HG03103 (cell line): ENCODE data around the gene MAP3K6.

Experiments used
- ATAC-seq: cut with Tn5 transposase; IDR thresholded peaks from one replicate; pipeline ENCODE4 v1.9.1; 2021; ENCODE audit warnings: low read depth; ENCODE audit not compliant: unreplicated experiment

MAP3K6 gene

DNA sequence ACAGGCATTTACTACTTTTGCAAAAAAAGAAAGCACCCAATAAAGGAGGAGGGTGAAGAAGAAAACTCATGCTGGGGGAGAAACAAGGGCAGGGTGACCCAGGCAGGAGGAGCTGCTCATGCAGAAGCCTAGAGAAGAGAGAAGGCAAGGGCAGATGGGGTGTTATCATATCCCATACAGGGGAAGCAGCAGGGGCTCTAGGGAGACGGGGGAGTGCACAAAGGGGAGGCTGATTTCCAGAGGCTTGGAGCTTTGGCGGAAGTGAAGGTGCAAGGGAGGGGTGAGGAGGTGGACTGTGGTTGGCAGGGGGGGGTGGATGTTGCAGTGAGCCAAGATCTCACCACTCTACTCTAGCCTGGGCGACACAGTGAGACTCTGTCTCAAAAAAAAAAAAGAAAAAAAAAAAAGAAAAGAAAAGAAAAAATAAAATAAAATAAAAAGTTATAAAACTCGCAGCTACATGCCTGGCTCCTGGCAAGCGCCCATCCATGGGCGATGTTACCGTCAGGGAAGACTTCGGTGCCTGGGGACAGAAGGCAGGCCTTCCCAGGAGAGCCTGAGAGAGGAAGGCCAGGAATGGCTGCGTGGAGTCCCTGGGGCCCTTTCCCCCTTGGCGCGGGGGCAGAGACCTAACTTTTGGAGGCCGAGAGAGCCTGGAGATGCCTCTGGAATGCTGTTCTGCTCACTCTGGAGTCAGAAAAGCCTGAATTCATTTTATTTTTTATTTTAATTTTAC lies 11.2 kb upstream of the MAP3K6 start:
- no peak for ATAC-seq

GRCh38 chr1:27374362-27375086 lies 7.8 kb upstream of the MAP3K6 start, which contains the start of gene FCN3:
FCN3 (minus strand) TSS chr1:27374824; CDS start chr1:27374818, 6 bp downstream.
- no peak for ATAC-seq

GRCh38 chr1:27372808-27373690 lies 6.3 kb upstream of the MAP3K6 start:
- no peak for ATAC-seq

DNA sequence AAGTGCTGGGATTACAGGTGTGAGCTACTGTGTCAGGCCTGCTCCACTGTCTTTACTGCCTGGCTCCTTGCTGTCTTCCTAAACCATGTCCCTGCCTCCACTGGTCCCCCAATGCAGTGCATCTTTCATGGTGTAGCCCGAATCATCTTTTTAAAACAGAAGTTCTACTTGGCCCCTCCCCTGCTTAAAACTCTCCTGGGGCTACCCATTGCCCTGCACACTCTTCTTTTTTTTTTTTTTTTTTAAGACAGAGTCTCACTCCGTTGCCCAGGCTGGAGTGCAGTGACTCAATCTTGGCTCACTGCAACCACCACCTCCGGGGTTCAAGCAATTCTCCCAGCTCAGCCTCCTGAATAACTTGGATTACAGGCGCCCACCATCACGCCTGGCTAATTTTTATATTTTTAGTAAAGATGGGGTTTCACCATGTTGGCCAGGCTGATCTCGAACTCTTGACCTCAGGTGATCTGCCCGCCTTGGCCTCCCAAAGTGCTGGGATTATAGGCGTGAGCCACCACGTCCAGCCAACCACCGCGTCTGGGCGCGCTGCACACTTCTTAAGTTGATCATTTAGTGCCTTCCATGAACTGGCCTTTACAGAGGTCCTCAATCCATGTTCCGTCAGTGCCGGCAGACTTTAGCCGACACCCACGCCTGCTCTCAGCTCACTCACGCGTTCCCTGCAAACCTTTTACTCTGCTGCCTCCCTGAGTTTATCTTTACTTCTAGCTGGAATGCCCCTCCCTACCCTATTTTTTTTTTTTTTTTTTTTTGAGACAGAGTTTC lies 5.5 kb upstream of the MAP3K6 start:
- no peak for ATAC-seq

DNA sequence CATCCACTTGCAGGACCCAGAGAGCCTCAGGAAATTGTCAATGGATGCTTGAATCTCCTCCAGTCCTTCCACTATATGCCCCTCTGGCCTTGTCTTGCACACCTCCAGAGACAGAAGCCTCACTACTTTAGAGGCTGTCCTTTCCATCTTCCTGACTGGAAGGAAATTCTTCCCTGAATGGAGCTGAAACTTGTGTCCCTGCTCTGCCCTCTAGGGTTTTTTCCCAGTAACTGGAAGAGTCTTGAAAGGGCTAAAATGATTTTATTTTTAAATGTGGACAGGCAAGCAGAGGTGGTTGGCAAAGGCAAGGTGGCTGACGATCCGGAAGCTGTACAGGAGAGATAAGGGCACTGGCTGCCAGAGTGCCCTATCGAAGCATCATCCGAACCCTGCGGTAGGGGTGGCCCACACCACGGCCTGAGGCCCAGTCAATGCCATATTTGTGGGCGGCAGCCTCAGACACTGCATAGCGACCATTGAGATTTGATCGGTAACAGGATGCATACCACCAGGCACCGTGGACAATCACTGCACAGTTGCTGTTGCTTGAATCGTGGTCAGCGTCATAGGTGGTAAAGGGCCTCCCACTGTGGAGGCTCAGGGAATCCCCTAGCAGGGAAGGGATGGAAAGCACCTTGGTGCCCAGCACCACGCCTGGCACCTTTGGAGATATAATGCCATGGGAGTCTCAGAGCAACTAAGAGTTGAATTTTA lies 2.3 kb upstream of the MAP3K6 start:
- no peak for ATAC-seq

- ATAC-seq = no peak
Observed at GRCh38 chr1:27367160-27367650, 444 bp upstream of the MAP3K6 start.

DNA sequence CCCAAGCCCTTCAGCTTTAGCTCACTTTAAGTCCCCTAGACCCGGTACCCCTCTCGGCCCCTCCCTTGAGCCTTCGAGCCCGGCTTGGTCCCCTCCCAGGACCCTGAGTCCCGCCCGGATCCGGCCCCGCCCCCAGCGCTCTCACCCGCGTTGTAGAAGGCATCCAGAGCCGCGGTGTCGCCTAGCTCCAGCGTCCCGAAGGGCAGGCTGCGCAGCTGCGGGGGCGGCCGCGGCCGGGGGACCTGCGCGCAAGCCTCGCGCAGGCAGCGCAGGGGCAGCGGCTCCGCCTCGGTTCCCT lies 699 bp downstream of the MAP3K6 start:
- no peak for ATAC-seq

DNA sequence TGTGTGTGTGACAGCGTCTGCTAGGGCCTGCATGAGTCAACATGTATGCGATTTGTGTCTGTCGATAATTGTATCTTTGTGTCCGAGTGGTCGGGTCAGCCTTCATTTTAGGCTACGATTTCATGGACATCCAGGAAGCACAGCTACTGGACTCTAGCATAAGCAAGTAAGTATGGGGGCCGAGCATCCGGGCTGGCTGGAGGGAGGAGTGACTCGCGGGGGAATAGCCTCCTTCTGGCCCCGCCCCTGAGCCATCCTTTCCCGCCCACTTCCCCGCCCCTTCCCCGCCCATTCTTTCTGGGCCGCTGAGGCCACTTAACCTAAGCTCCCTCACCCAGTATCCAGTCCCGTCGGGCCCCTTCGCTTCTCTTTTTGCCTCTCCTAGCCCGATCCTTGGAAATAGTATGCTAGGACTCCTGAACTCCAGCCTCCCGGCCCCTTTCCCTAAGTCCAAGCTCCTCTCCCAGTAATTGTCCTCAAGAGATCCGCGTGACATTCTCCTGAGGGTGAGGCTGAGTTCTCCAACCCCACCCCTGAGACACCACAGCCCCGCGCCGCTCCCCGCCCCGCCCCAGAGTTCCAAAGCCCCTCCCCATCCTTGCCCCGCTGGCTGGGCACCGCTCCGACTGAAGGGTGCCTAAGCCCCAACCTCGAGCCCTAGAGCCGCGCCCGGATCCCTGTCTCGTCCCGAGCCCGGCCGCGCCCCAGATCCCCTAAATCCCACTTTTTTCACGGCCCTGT lies 1.2 kb downstream of the MAP3K6 start:
- no peak for ATAC-seq

DNA sequence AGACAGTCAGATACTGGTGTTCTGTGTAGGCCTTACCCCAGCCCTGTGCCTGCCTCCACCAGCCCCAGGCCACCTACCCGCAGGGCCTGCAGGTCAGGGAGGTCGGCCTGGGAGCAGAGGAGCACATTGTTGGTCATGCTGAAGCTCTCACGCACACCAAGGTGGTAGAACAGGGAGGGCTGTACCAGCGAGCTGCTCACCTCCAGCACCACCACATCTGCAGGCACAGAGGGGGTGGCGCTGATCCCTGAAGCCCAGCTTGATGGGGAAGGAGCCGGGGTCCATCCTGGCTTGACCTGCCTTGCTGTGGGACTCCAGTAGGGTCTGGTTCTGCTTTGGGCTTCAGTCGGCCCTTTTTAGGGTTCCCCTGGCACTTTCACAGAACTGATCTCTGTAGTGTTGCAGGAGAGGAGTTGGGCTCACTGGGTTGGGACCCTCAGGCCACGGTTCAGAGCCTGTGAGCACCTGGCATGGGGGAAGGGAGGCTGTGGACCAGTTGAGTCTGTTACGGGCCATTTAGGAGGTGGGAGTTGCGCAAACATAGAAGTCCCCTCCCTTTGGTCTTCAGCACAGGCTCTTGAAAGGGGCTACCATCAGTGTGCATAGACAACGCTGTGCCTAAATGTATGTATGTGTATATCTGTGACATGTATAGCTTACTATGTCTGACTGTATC lies 1.9 kb downstream of the MAP3K6 start:
- ATAC-seq = no peak

DNA sequence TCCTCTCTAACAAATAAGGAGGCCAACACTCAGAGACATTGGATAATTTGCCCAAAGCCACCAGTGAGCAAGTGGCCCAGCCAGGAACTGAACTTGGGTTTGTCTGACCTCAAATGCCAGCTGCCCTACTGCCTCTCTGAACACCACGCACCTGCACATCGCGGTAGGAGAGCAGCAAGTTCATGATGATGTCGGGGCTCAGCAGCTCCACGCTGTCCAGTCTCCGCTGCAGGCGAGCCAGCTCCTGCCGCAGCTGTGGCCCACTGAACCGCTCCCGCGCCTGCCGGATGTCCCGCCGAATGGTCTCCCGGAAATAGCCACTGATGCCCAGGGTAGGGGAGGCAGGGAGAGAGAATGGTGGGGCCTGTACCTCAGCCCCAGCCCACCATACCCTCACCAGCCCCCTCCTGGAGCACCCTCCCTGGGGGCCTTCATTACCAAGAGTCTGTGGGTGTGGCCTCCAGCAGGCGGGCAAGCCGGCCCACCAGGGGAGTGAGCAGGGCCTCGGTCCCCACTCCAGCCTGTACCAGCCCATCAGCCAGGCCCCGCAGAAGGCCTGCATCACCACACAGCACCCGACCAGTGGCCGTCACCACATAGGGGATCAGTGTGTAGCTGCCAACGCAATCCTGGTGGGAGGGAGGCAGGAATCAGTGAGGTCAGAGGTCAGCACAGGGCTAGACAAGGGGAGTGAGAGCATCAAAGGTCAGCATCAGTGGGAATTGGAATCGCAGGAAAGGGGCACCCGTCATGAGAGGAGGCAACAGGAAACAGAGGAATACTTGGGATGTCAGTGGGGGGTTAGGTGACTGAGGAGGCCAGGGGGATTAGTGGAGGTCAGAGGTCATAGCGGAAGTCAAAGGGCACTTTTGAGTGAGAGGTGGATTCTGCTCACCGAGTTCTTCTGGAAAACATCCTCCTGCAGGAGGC lies 2.7 kb downstream of the MAP3K6 start:
- ATAC-seq = no peak

DNA sequence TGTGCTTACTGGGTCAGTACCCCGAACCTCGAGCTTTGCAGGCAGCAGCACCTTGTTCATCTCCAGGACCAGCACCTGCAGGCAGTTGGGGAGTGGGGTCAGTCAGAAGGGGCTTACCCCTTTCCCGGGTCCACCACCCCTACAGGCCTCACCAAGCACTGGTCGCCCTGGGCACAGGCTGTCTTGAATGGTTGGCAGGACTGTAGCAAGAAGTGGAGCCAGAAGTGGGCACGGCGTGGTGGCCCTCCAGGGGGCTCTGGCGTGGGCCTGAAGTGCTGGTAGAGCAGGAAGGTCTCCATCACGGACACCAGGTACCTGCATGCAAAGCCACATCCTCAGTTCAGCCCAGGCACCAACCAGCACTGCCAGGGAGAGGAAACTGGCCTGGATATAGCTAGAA lies 5.2 kb downstream of the MAP3K6 start:
- no peak for ATAC-seq

DNA sequence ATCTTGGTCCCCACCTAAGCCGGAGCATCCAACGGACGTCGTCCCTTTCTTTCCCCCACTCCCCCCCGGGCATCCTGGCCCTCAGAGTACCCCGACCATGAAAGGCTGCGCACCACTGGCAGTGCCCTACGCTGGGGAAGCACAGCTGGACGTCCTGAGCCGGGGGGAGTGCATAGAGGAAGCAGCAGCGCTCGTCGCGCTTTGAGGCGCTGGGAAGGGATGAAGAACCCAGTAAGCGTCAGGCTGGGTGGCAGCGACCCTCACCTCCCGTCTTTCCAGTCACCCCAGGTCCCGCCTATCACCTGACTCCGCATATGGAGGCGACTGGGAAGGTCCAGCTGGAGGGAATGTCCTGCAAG lies 5.7 kb downstream of the MAP3K6 start:
- ATAC-seq = no peak

DNA sequence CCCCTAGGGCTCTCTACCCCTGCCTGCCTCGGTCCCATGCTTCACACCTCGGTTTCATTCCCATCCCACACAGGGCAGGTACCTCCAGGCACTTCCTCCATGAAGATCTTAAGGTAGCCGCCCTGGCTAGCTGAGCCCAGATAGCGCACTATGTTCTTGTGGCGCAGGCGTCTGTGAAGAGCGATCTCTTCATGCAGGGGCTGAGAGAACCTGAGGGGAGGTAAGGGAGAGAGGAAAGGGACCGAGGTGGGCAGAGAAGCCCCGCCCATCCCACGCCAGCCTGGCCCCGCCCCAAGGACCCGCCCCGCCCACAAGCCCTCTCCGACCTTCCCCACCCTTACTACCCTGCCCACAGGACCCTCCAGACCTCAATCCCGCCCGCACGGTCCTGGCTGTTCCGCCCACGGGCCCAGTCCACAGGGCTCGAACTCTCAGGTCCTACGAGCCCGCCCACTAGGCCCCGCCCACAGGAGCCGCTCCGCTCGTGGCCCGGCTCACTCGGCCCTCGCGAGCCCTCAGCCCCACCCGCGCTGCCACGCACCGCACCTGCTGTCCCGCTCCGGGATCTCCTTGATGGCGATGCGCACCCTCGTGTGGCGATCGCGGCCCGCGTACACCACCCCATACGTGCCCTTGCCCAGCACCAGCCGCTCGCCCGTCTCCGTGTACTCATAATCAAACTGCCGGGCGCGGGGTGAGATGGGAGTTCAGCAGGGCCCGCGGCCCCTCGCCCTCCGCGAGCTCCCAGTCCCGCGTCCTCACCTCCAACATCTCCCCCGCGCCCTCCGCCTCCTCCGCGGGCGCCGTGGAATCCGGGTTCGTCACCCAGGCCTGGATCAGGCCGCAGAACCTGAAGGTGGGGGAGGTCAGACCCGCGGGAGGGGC lies 6.4 kb downstream of the MAP3K6 start:
- no peak for ATAC-seq

- ATAC-seq = no peak
Observed at GRCh38 chr1:27359822-27360158, 7.0 kb downstream of the MAP3K6 start.

GRCh38 chr1:27358928-27359313 lies 7.8 kb downstream of the MAP3K6 start:
- no peak for ATAC-seq

DNA sequence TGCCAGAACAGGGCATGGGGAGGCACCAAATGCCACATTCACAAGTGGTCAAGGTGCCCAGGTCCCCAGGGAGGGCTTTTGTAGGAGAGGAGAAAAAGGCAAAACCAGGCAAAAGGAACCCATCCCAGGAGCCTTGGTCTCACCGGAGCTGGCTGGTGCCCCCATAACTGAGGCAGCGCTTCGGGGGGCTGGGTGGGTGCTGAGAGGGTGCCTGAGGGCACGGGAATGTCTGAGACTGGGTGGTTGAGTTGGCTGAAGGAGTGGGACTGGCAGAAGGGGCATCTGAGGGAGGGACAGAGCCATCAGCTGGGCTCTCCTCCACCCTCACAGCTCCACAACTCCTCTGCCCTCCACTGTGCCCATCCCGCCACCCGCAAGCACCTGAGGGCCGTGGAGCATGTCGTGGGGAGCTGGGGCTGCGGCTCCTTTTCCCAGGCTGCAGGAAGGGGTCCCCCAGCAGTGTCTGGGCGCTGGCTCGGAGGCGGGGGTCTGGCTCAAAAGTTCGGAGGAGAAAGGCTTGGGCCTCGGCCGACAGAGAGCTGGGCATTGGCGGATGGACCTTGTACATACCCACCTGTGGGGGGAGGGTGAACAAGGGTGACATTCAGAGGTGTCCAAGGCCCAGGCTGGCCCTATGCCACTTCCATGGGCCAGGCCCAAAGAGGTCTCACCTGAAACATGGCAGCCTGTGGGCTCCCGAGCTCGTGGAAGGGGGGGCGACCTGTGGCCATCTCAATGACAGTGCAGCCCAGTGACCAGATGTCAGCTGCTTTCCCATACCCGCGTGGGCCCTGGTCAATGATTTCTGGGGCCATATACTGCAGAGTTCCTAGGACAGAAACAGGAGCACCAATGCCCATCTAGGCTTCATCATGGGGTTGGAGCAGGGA lies 8.5 kb downstream of the MAP3K6 start:
- ATAC-seq = no peak
